H1 (cell line): ENCODE results near the gene ATMIN. TPM values are rescaled to one million over a fixed set of nuclear protein-coding genes. Genes with fewer than 3 reads are reported as not detected.

ENCODE experiments used
- CHD1 ChIP-seq: IDR thresholded peaks from 2 replicates; pipeline ENCODE4 v1.6.1; 2012; ENCODE audit warnings: low read depth, low read length, improper control_type of control experiment
- JUN ChIP-seq: IDR thresholded peaks from 2 replicates; pipeline ENCODE4 v1.6.1; 2011; ENCODE audit warnings: low read depth, mild to moderate bottlenecking, improper control_type of control experiment, low read length
- SUZ12 ChIP-seq: fragments of 200-600 bp; sonication (generic); IDR thresholded peaks from 2 replicates; pipeline ENCODE4 v1.6.1; 2012; ENCODE audit warnings: mild to moderate bottlenecking, inconsistent platforms, low read length, moderate library complexity, mixed read lengths
- polyA plus RNA-seq, 7 experiments: library from polyadenylated mRNA; depleted of rRNA in 3 of 7; stranded (reverse) in 5 of 7; unstranded in 2 of 7; fragments of >200 nt in 5 of 7; fragments of 200-250 nt in 2 of 7; gene quantifications; 1 replicate in 5 of 7; 2 replicates in 1 of 7; 4 replicates in 1 of 7; pipeline versions ENCODE4 v1.2.1 to v1.2.3, GENCODE V29; 2011 to 2013; ENCODE audit warnings: missing spikeins in 2 of 7, mixed read lengths in 2 of 7
- total RNA-seq: library from RNA; stranded (reverse); fragmentation: NEBNext Ultra II Directional; extraction: Animal tissue kit (Norgen Biotek cat#: 25700); gene quantifications from 2 replicates; pipeline ENCODE4 v1.2.1, GENCODE V29; 2021
- TF ChIP-seq, protein P1 (sequence below): IDR thresholded peaks from 2 replicates; pipeline ENCODE4 v1.6.1; 2012; ENCODE audit warnings: low read length, inconsistent platforms
- TF ChIP-seq, protein P2 (sequence below): fragments of 300-600 bp; sonication (generic); IDR thresholded peaks from 2 replicates; pipeline ENCODE4 v1.7.1; 2012; ENCODE audit warnings: low read length, moderate library complexity, mild to moderate bottlenecking, inconsistent platforms; ENCODE audit not compliant: insufficient replicate concordance
- TF ChIP-seq, protein P3 (sequence below): IDR thresholded peaks from 2 replicates; pipeline ENCODE4 v1.6.1; 2012; ENCODE audit warnings: inconsistent platforms

ATMIN gene
- total and polyA plus RNA-seq, 2 of the 8 experiments (the other 6 are each of a cell fraction or from before 2014, with no cell fraction given), result 34.8 to 59.8 TPM

DNA sequence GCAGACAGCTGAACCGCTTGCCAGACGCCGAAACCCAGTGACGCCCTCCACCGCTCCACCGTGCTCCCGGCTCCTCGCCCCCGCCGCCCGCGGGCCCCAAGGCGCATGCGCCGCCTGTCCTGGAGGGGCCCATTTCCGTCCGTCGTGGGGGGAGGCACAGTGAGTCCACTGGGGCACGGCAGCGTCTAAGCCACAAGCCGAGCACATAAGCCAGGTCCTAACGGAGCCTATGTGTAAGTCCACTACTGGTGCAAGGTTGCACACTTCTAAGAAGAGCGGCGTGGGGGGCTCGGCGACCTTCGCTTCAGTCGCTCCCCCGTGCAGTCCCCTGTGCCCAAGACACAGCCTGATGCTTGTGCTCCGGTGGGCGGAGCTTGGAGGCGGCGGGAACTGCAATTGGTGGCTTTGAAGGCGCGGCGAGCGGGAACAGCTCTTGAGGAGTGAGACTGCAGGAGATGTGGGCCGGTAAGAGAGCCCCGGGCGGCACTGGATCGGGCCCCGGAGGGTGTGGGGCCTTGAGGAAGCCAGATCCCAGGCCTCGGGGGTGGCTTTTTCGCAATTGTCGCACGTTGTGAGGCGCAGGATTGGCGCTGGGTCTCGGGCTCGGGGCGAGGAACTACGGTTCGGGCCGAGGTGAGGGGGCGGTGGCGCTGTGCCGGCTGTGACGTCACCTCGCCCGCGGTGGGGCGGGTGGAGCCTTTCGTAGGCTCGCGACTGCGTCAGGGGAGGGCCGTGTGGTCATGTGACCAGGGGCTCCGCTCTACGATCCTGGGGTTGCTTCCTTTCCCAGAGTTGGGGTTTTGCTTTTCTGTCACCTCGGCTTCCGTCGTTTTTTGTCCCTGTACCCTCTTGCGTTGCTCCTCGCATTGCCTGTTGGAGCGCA lies 28.6 kb upstream of the ATMIN start, which contains the start of the genes CENPN and CMC2 (continued):
- TF ChIP-seq, protein P1, sequence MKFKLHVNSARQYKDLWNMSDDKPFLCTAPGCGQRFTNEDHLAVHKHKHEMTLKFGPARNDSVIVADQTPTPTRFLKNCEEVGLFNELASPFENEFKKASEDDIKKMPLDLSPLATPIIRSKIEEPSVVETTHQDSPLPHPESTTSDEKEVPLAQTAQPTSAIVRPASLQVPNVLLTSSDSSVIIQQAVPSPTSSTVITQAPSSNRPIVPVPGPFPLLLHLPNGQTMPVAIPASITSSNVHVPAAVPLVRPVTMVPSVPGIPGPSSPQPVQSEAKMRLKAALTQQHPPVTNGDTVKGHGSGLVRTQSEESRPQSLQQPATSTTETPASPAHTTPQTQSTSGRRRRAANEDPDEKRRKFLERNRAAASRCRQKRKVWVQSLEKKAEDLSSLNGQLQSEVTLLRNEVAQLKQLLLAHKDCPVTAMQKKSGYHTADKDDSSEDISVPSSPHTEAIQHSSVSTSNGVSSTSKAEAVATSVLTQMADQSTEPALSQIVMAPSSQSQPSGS, result peak; percentile 86
- TF ChIP-seq CHD1 (peak; percentile 97), SUZ12 (no peak), JUN (no peak)
- TF ChIP-seq, protein P2, sequence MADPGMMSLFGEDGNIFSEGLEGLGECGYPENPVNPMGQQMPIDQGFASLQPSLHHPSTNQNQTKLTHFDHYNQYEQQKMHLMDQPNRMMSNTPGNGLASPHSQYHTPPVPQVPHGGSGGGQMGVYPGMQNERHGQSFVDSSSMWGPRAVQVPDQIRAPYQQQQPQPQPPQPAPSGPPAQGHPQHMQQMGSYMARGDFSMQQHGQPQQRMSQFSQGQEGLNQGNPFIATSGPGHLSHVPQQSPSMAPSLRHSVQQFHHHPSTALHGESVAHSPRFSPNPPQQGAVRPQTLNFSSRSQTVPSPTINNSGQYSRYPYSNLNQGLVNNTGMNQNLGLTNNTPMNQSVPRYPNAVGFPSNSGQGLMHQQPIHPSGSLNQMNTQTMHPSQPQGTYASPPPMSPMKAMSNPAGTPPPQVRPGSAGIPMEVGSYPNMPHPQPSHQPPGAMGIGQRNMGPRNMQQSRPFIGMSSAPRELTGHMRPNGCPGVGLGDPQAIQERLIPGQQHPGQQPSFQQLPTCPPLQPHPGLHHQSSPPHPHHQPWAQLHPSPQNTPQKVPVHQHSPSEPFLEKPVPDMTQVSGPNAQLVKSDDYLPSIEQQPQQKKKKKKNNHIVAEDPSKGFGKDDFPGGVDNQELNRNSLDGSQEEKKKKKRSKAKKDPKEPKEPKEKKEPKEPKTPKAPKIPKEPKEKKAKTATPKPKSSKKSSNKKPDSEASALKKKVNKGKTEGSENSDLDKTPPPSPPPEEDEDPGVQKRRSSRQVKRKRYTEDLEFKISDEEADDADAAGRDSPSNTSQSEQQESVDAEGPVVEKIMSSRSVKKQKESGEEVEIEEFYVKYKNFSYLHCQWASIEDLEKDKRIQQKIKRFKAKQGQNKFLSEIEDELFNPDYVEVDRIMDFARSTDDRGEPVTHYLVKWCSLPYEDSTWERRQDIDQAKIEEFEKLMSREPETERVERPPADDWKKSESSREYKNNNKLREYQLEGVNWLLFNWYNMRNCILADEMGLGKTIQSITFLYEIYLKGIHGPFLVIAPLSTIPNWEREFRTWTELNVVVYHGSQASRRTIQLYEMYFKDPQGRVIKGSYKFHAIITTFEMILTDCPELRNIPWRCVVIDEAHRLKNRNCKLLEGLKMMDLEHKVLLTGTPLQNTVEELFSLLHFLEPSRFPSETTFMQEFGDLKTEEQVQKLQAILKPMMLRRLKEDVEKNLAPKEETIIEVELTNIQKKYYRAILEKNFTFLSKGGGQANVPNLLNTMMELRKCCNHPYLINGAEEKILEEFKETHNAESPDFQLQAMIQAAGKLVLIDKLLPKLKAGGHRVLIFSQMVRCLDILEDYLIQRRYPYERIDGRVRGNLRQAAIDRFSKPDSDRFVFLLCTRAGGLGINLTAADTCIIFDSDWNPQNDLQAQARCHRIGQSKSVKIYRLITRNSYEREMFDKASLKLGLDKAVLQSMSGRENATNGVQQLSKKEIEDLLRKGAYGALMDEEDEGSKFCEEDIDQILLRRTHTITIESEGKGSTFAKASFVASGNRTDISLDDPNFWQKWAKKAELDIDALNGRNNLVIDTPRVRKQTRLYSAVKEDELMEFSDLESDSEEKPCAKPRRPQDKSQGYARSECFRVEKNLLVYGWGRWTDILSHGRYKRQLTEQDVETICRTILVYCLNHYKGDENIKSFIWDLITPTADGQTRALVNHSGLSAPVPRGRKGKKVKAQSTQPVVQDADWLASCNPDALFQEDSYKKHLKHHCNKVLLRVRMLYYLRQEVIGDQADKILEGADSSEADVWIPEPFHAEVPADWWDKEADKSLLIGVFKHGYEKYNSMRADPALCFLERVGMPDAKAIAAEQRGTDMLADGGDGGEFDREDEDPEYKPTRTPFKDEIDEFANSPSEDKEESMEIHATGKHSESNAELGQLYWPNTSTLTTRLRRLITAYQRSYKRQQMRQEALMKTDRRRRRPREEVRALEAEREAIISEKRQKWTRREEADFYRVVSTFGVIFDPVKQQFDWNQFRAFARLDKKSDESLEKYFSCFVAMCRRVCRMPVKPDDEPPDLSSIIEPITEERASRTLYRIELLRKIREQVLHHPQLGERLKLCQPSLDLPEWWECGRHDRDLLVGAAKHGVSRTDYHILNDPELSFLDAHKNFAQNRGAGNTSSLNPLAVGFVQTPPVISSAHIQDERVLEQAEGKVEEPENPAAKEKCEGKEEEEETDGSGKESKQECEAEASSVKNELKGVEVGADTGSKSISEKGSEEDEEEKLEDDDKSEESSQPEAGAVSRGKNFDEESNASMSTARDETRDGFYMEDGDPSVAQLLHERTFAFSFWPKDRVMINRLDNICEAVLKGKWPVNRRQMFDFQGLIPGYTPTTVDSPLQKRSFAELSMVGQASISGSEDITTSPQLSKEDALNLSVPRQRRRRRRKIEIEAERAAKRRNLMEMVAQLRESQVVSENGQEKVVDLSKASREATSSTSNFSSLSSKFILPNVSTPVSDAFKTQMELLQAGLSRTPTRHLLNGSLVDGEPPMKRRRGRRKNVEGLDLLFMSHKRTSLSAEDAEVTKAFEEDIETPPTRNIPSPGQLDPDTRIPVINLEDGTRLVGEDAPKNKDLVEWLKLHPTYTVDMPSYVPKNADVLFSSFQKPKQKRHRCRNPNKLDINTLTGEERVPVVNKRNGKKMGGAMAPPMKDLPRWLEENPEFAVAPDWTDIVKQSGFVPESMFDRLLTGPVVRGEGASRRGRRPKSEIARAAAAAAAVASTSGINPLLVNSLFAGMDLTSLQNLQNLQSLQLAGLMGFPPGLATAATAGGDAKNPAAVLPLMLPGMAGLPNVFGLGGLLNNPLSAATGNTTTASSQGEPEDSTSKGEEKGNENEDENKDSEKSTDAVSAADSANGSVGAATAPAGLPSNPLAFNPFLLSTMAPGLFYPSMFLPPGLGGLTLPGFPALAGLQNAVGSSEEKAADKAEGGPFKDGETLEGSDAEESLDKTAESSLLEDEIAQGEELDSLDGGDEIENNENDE, result no peak
- TF ChIP-seq, protein P3, sequence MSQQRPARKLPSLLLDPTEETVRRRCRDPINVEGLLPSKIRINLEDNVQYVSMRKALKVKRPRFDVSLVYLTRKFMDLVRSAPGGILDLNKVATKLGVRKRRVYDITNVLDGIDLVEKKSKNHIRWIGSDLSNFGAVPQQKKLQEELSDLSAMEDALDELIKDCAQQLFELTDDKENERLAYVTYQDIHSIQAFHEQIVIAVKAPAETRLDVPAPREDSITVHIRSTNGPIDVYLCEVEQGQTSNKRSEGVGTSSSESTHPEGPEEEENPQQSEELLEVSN, result peak; percentile 89
